NCI-H446 treated with DMSO at 0.1 percent for 48 hours (cell line): ENCODE measurements around the gene ACTG1.

Experiments
- DNase-seq: peaks from one replicate; lab custom pipeline; 2025; lab: John Stamatoyannopoulos, UW

Gene ACTG1

GRCh38 chr17:81545160-81545949 lies 32.8 kb upstream of the ACTG1 start:
- no peak for DNase-seq

- no peak for DNase-seq
Measured at GRCh38 chr17:81544281-81544974, 31.8 kb upstream of the ACTG1 start.

- no peak for DNase-seq
Measured at GRCh38 chr17:81543756-81544155, 31.2 kb upstream of the ACTG1 start.

GRCh38 chr17:81543339-81543675 lies 30.7 kb upstream of the ACTG1 start:
- DNase-seq = peak; percentile 52

- DNase-seq = no peak
Measured at GRCh38 chr17:81542431-81543338, 30.1 kb upstream of the ACTG1 start.

- DNase-seq = no peak
Measured at GRCh38 chr17:81541123-81541522, 28.5 kb upstream of the ACTG1 start.

- no peak for DNase-seq
Measured at GRCh38 chr17:81540676-81541027, 28.1 kb upstream of the ACTG1 start.

- DNase-seq = no peak
Measured at GRCh38 chr17:81539961-81540675, 27.5 kb upstream of the ACTG1 start.

GRCh38 chr17:81539571-81539900 lies 26.9 kb upstream of the ACTG1 start:
- DNase-seq = no peak

GRCh38 chr17:81538651-81539570 lies 26.3 kb upstream of the ACTG1 start:
- DNase-seq = no peak

- no peak for DNase-seq
Measured at GRCh38 chr17:81537856-81538555, 25.4 kb upstream of the ACTG1 start.

GRCh38 chr17:81537343-81537855 lies 24.8 kb upstream of the ACTG1 start:
- no peak for DNase-seq

GRCh38 chr17:81536299-81537290 lies 24.0 kb upstream of the ACTG1 start:
- no peak for DNase-seq

- no peak for DNase-seq
Measured at GRCh38 chr17:81535480-81536298, 23.1 kb upstream of the ACTG1 start.

- no peak for DNase-seq
Measured at GRCh38 chr17:81535007-81535328, 22.4 kb upstream of the ACTG1 start.

- no peak for DNase-seq
Measured at GRCh38 chr17:81534157-81535006, 21.8 kb upstream of the ACTG1 start.
